SK-N-SH treated with all-trans-retinoic acid at 6 μM for 48 hours (cell line): ENCODE data around the gene AMZ1.

Experiments used
- BACH2 ChIP-seq: fragments of 250-450 bp; sonication (Bioruptor Pico); IDR thresholded peaks from 2 replicates; pipeline ENCODE4 v1.9.0; 2021; ENCODE audit warnings: mild to moderate bottlenecking, borderline replicate concordance
- RARB ChIP-seq: fragments of 250-450 bp; sonication (Bioruptor Pico); IDR thresholded peaks from 2 replicates; pipeline ENCODE4 v1.8.0; 2021; ENCODE audit warnings: mild to moderate bottlenecking, moderate library complexity
- ZC3H10 ChIP-seq: fragments of 250-450 bp; sonication (Bioruptor Pico); IDR thresholded peaks from 2 replicates; pipeline ENCODE4 v1.5.1; 2021; ENCODE audit warnings: mild to moderate bottlenecking, moderate library complexity
- ZNF565 ChIP-seq: fragments of 450-650 bp; formaldehyde crosslinking; conservative IDR thresholded peaks from 2 replicates; pipeline ENCODE4 v1.5.0; 2020; ENCODE audit warnings: low read depth, mild to moderate bottlenecking, moderate library complexity
- ZNF8 ChIP-seq: fragments of 450-650 bp; formaldehyde crosslinking; IDR thresholded peaks from 2 replicates; pipeline ENCODE4 v1.5.0; 2020; ENCODE audit warnings: mild to moderate bottlenecking, moderate library complexity
- TF ChIP-seq, protein P1 (sequence below): fragments of 250-450 bp; sonication (Bioruptor Pico); IDR thresholded peaks from 2 replicates; pipeline ENCODE4 v1.5.1; 2020; ENCODE audit warnings: low read depth, mild to moderate bottlenecking, moderate library complexity
- TF ChIP-seq, protein P2 (sequence below): fragments of 250-450 bp; sonication (Bioruptor Pico); IDR thresholded peaks from 2 replicates; pipeline ENCODE4 v1.8.0; 2020; ENCODE audit warnings: mild to moderate bottlenecking, moderate library complexity, borderline replicate concordance

DNA sequence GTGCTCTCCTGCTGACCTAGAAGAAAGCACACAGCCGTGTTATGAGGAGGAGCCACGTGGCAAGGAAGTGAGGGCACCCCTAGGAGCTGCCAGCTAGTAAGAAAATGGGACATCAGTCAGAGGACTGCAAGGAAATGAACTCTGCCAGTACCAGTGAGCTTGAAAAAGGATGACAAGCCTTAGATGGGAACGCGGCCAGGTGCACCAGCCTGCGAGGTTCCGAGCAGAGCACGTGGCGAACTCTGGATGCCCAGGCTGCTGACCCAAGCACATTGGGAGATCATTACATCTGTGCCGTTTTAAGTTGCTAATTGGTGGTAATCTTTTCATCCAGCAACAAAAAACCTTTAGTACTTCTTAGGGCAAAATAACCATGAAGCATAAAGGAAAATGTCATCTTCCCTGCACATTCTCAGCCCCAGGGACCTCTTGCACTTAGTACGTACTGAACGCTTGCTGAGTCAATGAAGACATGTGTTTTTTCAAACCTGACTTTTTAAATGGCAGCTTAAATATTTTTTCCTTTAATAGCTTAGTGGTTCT lies 69.4 kb downstream of the AMZ1 start:
- no peak for TF ChIP-seq BACH2 (CRISPR knock-in tag)
- TF ChIP-seq ZNF565 = no peak
- TF ChIP-seq, protein P1, sequence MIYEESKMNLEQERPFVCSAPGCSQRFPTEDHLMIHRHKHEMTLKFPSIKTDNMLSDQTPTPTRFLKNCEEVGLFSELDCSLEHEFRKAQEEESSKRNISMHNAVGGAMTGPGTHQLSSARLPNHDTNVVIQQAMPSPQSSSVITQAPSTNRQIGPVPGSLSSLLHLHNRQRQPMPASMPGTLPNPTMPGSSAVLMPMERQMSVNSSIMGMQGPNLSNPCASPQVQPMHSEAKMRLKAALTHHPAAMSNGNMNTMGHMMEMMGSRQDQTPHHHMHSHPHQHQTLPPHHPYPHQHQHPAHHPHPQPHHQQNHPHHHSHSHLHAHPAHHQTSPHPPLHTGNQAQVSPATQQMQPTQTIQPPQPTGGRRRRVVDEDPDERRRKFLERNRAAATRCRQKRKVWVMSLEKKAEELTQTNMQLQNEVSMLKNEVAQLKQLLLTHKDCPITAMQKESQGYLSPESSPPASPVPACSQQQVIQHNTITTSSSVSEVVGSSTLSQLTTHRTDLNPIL (CRISPR knock-in tag) = no peak
- TF ChIP-seq, protein P2, sequence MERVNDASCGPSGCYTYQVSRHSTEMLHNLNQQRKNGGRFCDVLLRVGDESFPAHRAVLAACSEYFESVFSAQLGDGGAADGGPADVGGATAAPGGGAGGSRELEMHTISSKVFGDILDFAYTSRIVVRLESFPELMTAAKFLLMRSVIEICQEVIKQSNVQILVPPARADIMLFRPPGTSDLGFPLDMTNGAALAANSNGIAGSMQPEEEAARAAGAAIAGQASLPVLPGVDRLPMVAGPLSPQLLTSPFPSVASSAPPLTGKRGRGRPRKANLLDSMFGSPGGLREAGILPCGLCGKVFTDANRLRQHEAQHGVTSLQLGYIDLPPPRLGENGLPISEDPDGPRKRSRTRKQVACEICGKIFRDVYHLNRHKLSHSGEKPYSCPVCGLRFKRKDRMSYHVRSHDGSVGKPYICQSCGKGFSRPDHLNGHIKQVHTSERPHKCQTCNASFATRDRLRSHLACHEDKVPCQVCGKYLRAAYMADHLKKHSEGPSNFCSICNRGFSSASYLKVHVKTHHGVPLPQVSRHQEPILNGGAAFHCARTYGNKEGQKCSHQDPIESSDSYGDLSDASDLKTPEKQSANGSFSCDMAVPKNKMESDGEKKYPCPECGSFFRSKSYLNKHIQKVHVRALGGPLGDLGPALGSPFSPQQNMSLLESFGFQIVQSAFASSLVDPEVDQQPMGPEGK = no peak
- TF ChIP-seq RARB (CRISPR knock-in tag) = no peak
- TF ChIP-seq ZNF8 (CRISPR knock-in tag) = no peak
- no peak for TF ChIP-seq ZC3H10 (CRISPR knock-in tag)
